OCI-LY1 (cell line): ENCODE measurements around the gene PAQR6.

Experiments
- H2AFZ ChIP-seq: fragments of 200-600 bp; sonication (generic), shearing (Covaris generic); 2 replicates; pipeline ENCODE4 v1.6.0; 2014; ENCODE audit warnings: antibody characterized with exemption, mild to moderate bottlenecking, low read length
- H3F3A ChIP-seq: fragments of 200-600 bp; sonication (generic), shearing (Covaris generic); 2 replicates; pipeline ENCODE4 v1.6.0; 2014; ENCODE audit warnings: mild to moderate bottlenecking, antibody characterized with exemption, low read length, moderate library complexity; ENCODE audit not compliant: insufficient read depth
- H3K27ac ChIP-seq: fragments of 200-600 bp; sonication (generic); 2 replicates; pipeline ENCODE4 v1.5.1; 2014; ENCODE audit warnings: low read length, mixed run types, mild to moderate bottlenecking, low read depth; ENCODE audit not compliant: poor library complexity, severe bottlenecking
- H3K27me3 ChIP-seq: fragments of 200-600 bp; sonication (generic); 2 replicates; pipeline ENCODE4 v1.6.0; 2014; ENCODE audit warnings: antibody characterized with exemption, mild to moderate bottlenecking, low read length, moderate library complexity; ENCODE audit not compliant: insufficient read depth
- H3K36me3 ChIP-seq: fragments of 200-600 bp; sonication (generic); 2 replicates; pipeline ENCODE4 v1.6.1; 2014; ENCODE audit warnings: mild to moderate bottlenecking, antibody characterized with exemption, low read length, moderate library complexity, mixed read lengths; ENCODE audit not compliant: insufficient read depth
- H3K4me1 ChIP-seq: fragments of 200-600 bp; sonication (generic); 2 replicates; pipeline ENCODE4 v1.5.1; 2014; ENCODE audit warnings: mild to moderate bottlenecking, low read length, moderate library complexity; ENCODE audit not compliant: insufficient read depth, severe bottlenecking
- H3K4me2 ChIP-seq: fragments of 200-600 bp; sonication (generic), shearing (Covaris generic); 2 replicates; pipeline ENCODE4 v1.6.1; 2014; ENCODE audit warnings: low read length
- H3K4me3 ChIP-seq: fragments of 200-600 bp; sonication (generic); 2 replicates; pipeline ENCODE4 v1.5.1; 2014; ENCODE audit warnings: low read length, low read depth, mild to moderate bottlenecking, mixed read lengths; ENCODE audit not compliant: poor library complexity, severe bottlenecking
- H3K79me2 ChIP-seq: fragments of 200-600 bp; shearing (Covaris generic); 2 replicates; pipeline ENCODE4 v1.6.1; 2016; ENCODE audit warnings: mixed run types, low read length, mixed read lengths; ENCODE audit not compliant: insufficient read depth
- H3K9ac ChIP-seq: fragments of 200-600 bp; sonication (generic), shearing (Covaris generic); 2 replicates; pipeline ENCODE4 v1.6.1; 2014; ENCODE audit warnings: mild to moderate bottlenecking, low read length, mixed read lengths
- H3K9me2 ChIP-seq: fragments of 200-600 bp; sonication (generic), shearing (Covaris generic); 2 replicates; pipeline ENCODE4 v1.6.1; 2014; ENCODE audit warnings: low read depth, mild to moderate bottlenecking, low read length, mixed read lengths
- H3K9me3 ChIP-seq: fragments of 200-600 bp; shearing (Covaris generic); 2 replicates; pipeline ENCODE4 v1.6.1; 2014; ENCODE audit warnings: low read length, mixed read lengths
- H4K20me1 ChIP-seq: fragments of 200-600 bp; sonication (generic), shearing (Covaris generic); 2 replicates; pipeline ENCODE4 v1.6.0; 2016; ENCODE audit warnings: mild to moderate bottlenecking, low read length; ENCODE audit not compliant: insufficient read depth
- CTCF ChIP-seq: fragments of 200-600 bp; sonication (generic), shearing (Covaris generic); IDR thresholded peaks from 2 replicates; pipeline ENCODE4 v1.5.1; 2017; ENCODE audit warnings: mild to moderate bottlenecking, antibody characterized with exemption, low read length, moderate library complexity, mixed read lengths
- EZH2 ChIP-seq: fragments of 200-600 bp; sonication (generic), shearing (Covaris generic); IDR thresholded peaks from 2 replicates; pipeline ENCODE4 v1.8.0; 2017; ENCODE audit warnings: borderline replicate concordance, mixed run types, mild to moderate bottlenecking, antibody characterized with exemption, low read length, moderate library complexity, mixed read lengths

PAQR6 gene

GRCh38 chr1:156244712-156245111, 3.1 kb downstream of the PAQR6 start:
- Histone ChIP-seq H3K9me2 (no peaks in the 10 kb centered on the region), H3K4me1 (peaks cover 10% of the 10 kb centered on the region), H3K9me3 (no peaks in the 10 kb centered on the region), H3K27ac (no peak overlapping the region), H3K4me3 (no peak overlapping the region), H3K27me3 (0 out of 2 replicates have a peak, but pooled peaks cover 5% of the 10 kb centered on the region), H3F3A (no peaks in the 10 kb centered on the region), H3K4me2 (no peak overlapping the region), H2AFZ (no peak overlapping the region), H3K9ac (no peak overlapping the region), H3K79me2 (no peaks in the 10 kb centered on the region), H3K36me3 (peaks cover 19% of the 10 kb centered on the region), H4K20me1 (no peaks in the 10 kb centered on the region)
- TF ChIP-seq EZH2 (no peak), CTCF (no peak)

- H3K9me3 ChIP-seq, result no peaks in the 10 kb centered on the region
- peaks cover 19% of the 10 kb centered on the region for H3K36me3 ChIP-seq
- peaks cover 10% of the 10 kb centered on the region for H3K4me1 ChIP-seq
- H2AFZ ChIP-seq, result no peak overlapping the region
- no peak overlapping the region for H3K27ac ChIP-seq
- no peaks in the 10 kb centered on the region for H3F3A ChIP-seq
- no peak overlapping the region for H3K9ac ChIP-seq
- no peak overlapping the region for H3K4me3 ChIP-seq
- no peaks in the 10 kb centered on the region for H3K79me2 ChIP-seq
- TF ChIP-seq EZH2 (no peak), CTCF (no peak)
- 0 out of 2 replicates have a peak, but pooled peaks cover 5% of the 10 kb centered on the region for H3K27me3 ChIP-seq
- H3K9me2 ChIP-seq, result no peaks in the 10 kb centered on the region
- H4K20me1 ChIP-seq, result no peaks in the 10 kb centered on the region
- no peak overlapping the region for H3K4me2 ChIP-seq
Observed at GRCh38 chr1:156244126-156244525, 3.7 kb downstream of the PAQR6 start.

GRCh38 chr1:156242738-156243137, 5.1 kb downstream of the PAQR6 start:
- no peaks in the 10 kb centered on the region for H3K9me2 ChIP-seq
- 0 out of 2 replicates have a peak, but pooled peaks cover 5% of the 10 kb centered on the region for H3K27me3 ChIP-seq
- TF ChIP-seq EZH2 (no peak), CTCF (no peak)
- no peaks in the 10 kb centered on the region for H3F3A ChIP-seq
- H4K20me1 ChIP-seq, result no peaks in the 10 kb centered on the region
- peaks cover 10% of the 10 kb centered on the region for H3K4me1 ChIP-seq
- H3K27ac ChIP-seq, result no peak overlapping the region
- peaks cover 27% of the 10 kb centered on the region for H3K36me3 ChIP-seq
- no peaks in the 10 kb centered on the region for H3K79me2 ChIP-seq
- no peaks in the 10 kb centered on the region for H3K9me3 ChIP-seq
- H3K4me2 ChIP-seq, result no peak overlapping the region
- no peak overlapping the region for H3K9ac ChIP-seq
- no peak overlapping the region for H3K4me3 ChIP-seq
- no peak overlapping the region for H2AFZ ChIP-seq
